GM21717 (cell line): ENCODE results near the gene IFITM10.

Experiments used
- ATAC-seq: cut with Tn5 transposase; IDR thresholded peaks from one replicate; pipeline ENCODE4 v1.9.1; 2021; ENCODE audit warnings: mild to moderate bottlenecking, moderate library complexity; ENCODE audit not compliant: unreplicated experiment

The IFITM10 gene

GRCh38 chr11:1753229-1753928, 3.0 kb upstream of the IFITM10 start:
- ATAC-seq, result no peak

GRCh38 chr11:1752907-1753228, 2.5 kb upstream of the IFITM10 start:
- ATAC-seq, result no peak

GRCh38 chr11:1751999-1752906, 1.9 kb upstream of the IFITM10 start:
- ATAC-seq, result no peak

GRCh38 chr11:1751531-1751921, 1.1 kb upstream of the IFITM10 start:
- ATAC-seq, result no peak

- ATAC-seq, result no peak
These were observed 590 bp upstream of the IFITM10 start for GRCh38 chr11:1750840-1751530.

GRCh38 chr11:1749395-1750351, 722 bp downstream of the IFITM10 start:
- ATAC-seq, result no peak

- no peak for ATAC-seq
These were observed 1.6 kb downstream of the IFITM10 start for GRCh38 chr11:1748636-1749394.

GRCh38 chr11:1747753-1748635, 2.4 kb downstream of the IFITM10 start:
- no peak for ATAC-seq

GRCh38 chr11:1746956-1747752, 3.2 kb downstream of the IFITM10 start:
- no peak for ATAC-seq

- ATAC-seq, result no peak
These were observed 3.9 kb downstream of the IFITM10 start for GRCh38 chr11:1746511-1746931.

- no peak for ATAC-seq
These were observed 4.6 kb downstream of the IFITM10 start for GRCh38 chr11:1745701-1746320.

GRCh38 chr11:1744891-1745700, 5.3 kb downstream of the IFITM10 start:
- ATAC-seq, result no peak

- no peak for ATAC-seq
These were observed 6.1 kb downstream of the IFITM10 start for GRCh38 chr11:1744137-1744886.

- ATAC-seq, result no peak
These were observed 6.7 kb downstream of the IFITM10 start for GRCh38 chr11:1743585-1744136.

GRCh38 chr11:1742869-1743584, 7.4 kb downstream of the IFITM10 start:
- ATAC-seq, result no peak
